Liver (tissue), 9 donors: ENCODE data around the gene KATNAL1. TPM values are rescaled to one million over a fixed set of nuclear protein-coding genes. Genes with fewer than 3 reads are reported as not detected.

Experiments used
- DNase-seq: peaks from one replicate; pipeline ENCODE4 v3.0.0-alpha.2; 2017; ENCODE audit warnings: low spot score
- H3K27ac ChIP-seq, 2 donors: one replicate each; pipeline ENCODE4 v1.7.0; 2013; ENCODE audit warnings: inconsistent platforms in 2 of 2, low read length in 2 of 2, control low read depth in 1 of 2, low read depth in 1 of 2, mild to moderate bottlenecking in 1 of 2
- H3K27me3 ChIP-seq, 4 donors: one replicate each; pipeline versions ENCODE4 v1.6.1 to v1.7.0; 2013; ENCODE audit warnings: low read length in 3 of 4, inconsistent platforms in 1 of 4, mild to moderate bottlenecking in 1 of 4, moderate library complexity in 1 of 4; ENCODE audit not compliant: control insufficient read depth in 4 of 4, insufficient read depth in 4 of 4
- H3K36me3 ChIP-seq, 4 donors: one replicate each; pipeline versions ENCODE4 v1.6.1 to v1.7.0; 2013; ENCODE audit warnings: low read length in 3 of 4, mild to moderate bottlenecking in 3 of 4, low read depth in 1 of 4, moderate library complexity in 1 of 4; ENCODE audit not compliant: control insufficient read depth in 4 of 4, insufficient read depth in 3 of 4
- H3K4me1 ChIP-seq, 4 donors: one replicate each; pipeline versions ENCODE4 v1.6.1 to v1.7.0; 2013; ENCODE audit warnings: low read length in 3 of 4, mild to moderate bottlenecking in 3 of 4, moderate library complexity in 1 of 4; ENCODE audit not compliant: control insufficient read depth in 4 of 4, insufficient read depth in 4 of 4
- H3K4me3 ChIP-seq, 3 donors: one replicate each; pipeline versions ENCODE4 v1.6.1 to v1.7.0; 2013; ENCODE audit warnings: low read length in 3 of 3, control low read depth in 1 of 3, low read depth in 1 of 3, mild to moderate bottlenecking in 1 of 3
- H3K9ac ChIP-seq, 2 donors: one replicate each; pipeline ENCODE4 v1.7.0; 2013; ENCODE audit warnings: low read length in 2 of 2, mild to moderate bottlenecking in 2 of 2, moderate library complexity in 2 of 2, control low read depth in 1 of 2, low read depth in 1 of 2
- H3K9me3 ChIP-seq, 4 donors: one replicate each; pipeline versions ENCODE4 v1.6.1 to v1.7.0; 2013; ENCODE audit warnings: low read length in 3 of 4; ENCODE audit not compliant: control insufficient read depth in 4 of 4
- EGR1 ChIP-seq, 2 donors: IDR thresholded peaks; 2 replicates each; pipeline ENCODE4 v1.6.1; 2016 to 2018; ENCODE audit warnings: antibody characterized with exemption in 2 of 2, low read depth in 2 of 2
- FOXA1 ChIP-seq: IDR thresholded peaks from 2 replicates; pipeline ENCODE4 v1.6.1; 2016; ENCODE audit warnings: antibody characterized with exemption
- FOXA2 ChIP-seq: IDR thresholded peaks from 2 replicates; pipeline ENCODE4 v1.6.1; 2016; ENCODE audit warnings: antibody characterized with exemption
- HNF4A ChIP-seq, 2 donors: conservative IDR thresholded peaks; 2 replicates each; pipeline ENCODE4 v1.6.1; 2016; ENCODE audit warnings: antibody characterized with exemption in 2 of 2, mild to moderate bottlenecking in 2 of 2
- HNF4G ChIP-seq: IDR thresholded peaks from 2 replicates; pipeline ENCODE4 v1.6.1; 2016; ENCODE audit warnings: antibody characterized with exemption
- JUND ChIP-seq, 2 donors: IDR thresholded peaks; 2 replicates each; pipeline ENCODE4 v1.6.1; 2016; ENCODE audit warnings: antibody characterized with exemption in 2 of 2
- NR2F2 ChIP-seq: IDR thresholded peaks from 2 replicates; pipeline ENCODE4 v1.6.1; 2016; ENCODE audit warnings: antibody characterized with exemption
- RAD21 ChIP-seq, 2 donors: IDR thresholded peaks; 2 replicates each; pipeline ENCODE4 v1.6.1; 2016; ENCODE audit warnings: antibody characterized with exemption in 2 of 2, mild to moderate bottlenecking in 2 of 2
- REST ChIP-seq: IDR thresholded peaks from 2 replicates; pipeline ENCODE4 v1.6.1; 2016; ENCODE audit warnings: antibody characterized with exemption, mild to moderate bottlenecking
- RXRA ChIP-seq, 2 donors: IDR thresholded peaks; 2 replicates each; pipeline ENCODE4 v1.6.1; 2017 to 2018; ENCODE audit warnings: antibody characterized with exemption in 2 of 2, mild to moderate bottlenecking in 1 of 2
- SP1 ChIP-seq: IDR thresholded peaks from 2 replicates; pipeline ENCODE4 v1.6.1; 2018; ENCODE audit warnings: antibody characterized with exemption, mild to moderate bottlenecking
- TAF1 ChIP-seq: conservative IDR thresholded peaks from 2 replicates; pipeline ENCODE4 v1.6.1; 2016; ENCODE audit warnings: antibody characterized with exemption, mild to moderate bottlenecking
- YY1 ChIP-seq: IDR thresholded peaks from 2 replicates; pipeline ENCODE4 v1.6.1; 2016; ENCODE audit warnings: antibody characterized with exemption, mild to moderate bottlenecking
- ZBTB33 ChIP-seq: IDR thresholded peaks from 2 replicates; pipeline ENCODE4 v1.6.1; 2016; ENCODE audit warnings: antibody characterized with exemption
- WGBS: extraction: QIAGEN DNeasy Blood & Tissue Kit; methylation state at CpG from one replicate; pipeline ENCODE4 v1.1.7; 2013; 5-methylcytosine and 5-hydroxymethylcytosine counted together
- polyA plus RNA-seq, 2 donors: library from polyadenylated mRNA; stranded (reverse) in 1 of 2; unstranded in 1 of 2; fragments of 200-250 nt in 1 of 2; fragments of >200 nt in 1 of 2; fragmentation: Nextera tagmentation in 1 of 2; extraction: Ambion mirVana in 1 of 2; gene quantifications; one replicate each; pipeline versions ENCODE4 v1.2.1 to v1.2.3, GENCODE V29; 2013 to 2015
- total RNA-seq, 2 donors: library from RNA; depleted of rRNA; stranded (reverse); fragments of >200 nt; gene quantifications; one replicate each; pipeline ENCODE4 v1.2.3, GENCODE V29; 2014
- TF ChIP-seq, protein P1 (sequence below): fragments of 150-350 bp; IDR thresholded peaks from 2 replicates; pipeline ENCODE4 v1.5.1; 2017; ENCODE audit warnings: improper control_type of control experiment, low read depth, low read length; ENCODE audit not compliant: missing input control
- TF ChIP-seq, protein P2 (sequence below): IDR thresholded peaks from 2 replicates; pipeline ENCODE4 v1.6.1; 2016; ENCODE audit warnings: antibody characterized with exemption
- TF ChIP-seq, protein P3 (sequence below): IDR thresholded peaks from 2 replicates; pipeline ENCODE4 v1.6.1; 2016; ENCODE audit warnings: antibody characterized with exemption
- donor health status: healthy.
- donor health status: healthy.
- donor health status: healthy.
- donor health status: healthy.
- donor health status: healthy.

Gene KATNAL1
- total and polyA plus RNA-seq, 4 donors = 2.7 to 12.8 (median 6.0) TPM

- peaks cover 7 to 14% (median 12%) of the 10 kb centered on the region in 4 donors for H3K4me1 ChIP-seq
- no peak overlapping the region for H3K9ac ChIP-seq
- H3K36me3 ChIP-seq = no peaks in the 10 kb centered on the region
- H3K9me3 ChIP-seq = no peaks in the 10 kb centered on the region
- no peak overlapping the region for H3K4me3 ChIP-seq
- no peak overlapping the region for H3K27ac ChIP-seq
- 96% methylated on average over 2 of the region's 2 CpGs for WGBS
- H3K27me3 ChIP-seq = no peaks in the 10 kb centered on the region
- no peak for DNase-seq
- TF ChIP-seq HNF4A (conservative IDR thresholded peaks at IDR 0.05) (no peak), YY1 (no peak), EGR1 (IDR thresholded peaks at IDR 0.05; ENCODE audit: low read depth in 2 of 2) (no peak), FOXA1 (no peak), NR2F2 (no peak), REST (no peak), RAD21 (IDR thresholded peaks at IDR 0.05) (no peak), JUND (IDR thresholded peaks at IDR 0.05) (no peak), RXRA (IDR thresholded peaks at IDR 0.05) (no peak)
- TF ChIP-seq, protein P1, sequence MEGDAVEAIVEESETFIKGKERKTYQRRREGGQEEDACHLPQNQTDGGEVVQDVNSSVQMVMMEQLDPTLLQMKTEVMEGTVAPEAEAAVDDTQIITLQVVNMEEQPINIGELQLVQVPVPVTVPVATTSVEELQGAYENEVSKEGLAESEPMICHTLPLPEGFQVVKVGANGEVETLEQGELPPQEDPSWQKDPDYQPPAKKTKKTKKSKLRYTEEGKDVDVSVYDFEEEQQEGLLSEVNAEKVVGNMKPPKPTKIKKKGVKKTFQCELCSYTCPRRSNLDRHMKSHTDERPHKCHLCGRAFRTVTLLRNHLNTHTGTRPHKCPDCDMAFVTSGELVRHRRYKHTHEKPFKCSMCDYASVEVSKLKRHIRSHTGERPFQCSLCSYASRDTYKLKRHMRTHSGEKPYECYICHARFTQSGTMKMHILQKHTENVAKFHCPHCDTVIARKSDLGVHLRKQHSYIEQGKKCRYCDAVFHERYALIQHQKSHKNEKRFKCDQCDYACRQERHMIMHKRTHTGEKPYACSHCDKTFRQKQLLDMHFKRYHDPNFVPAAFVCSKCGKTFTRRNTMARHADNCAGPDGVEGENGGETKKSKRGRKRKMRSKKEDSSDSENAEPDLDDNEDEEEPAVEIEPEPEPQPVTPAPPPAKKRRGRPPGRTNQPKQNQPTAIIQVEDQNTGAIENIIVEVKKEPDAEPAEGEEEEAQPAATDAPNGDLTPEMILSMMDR = no peak
- TF ChIP-seq, protein P2, sequence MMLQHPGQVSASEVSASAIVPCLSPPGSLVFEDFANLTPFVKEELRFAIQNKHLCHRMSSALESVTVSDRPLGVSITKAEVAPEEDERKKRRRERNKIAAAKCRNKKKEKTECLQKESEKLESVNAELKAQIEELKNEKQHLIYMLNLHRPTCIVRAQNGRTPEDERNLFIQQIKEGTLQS = no peak
Measured at GRCh38 chr13:30352121-30352520, 44.8 kb upstream of the KATNAL1 start.

GRCh38 chr13:30346789-30347167, 39.4 kb upstream of the KATNAL1 start:
- Histone ChIP-seq H3K36me3 (no peaks in the 10 kb centered on the region), H3K27me3 (no peaks in the 10 kb centered on the region), H3K4me3 (no peak overlapping the region), H3K9ac (no peak overlapping the region), H3K4me1 (peaks cover 0 to 10% (median 9%) of the 10 kb centered on the region in 4 donors), H3K27ac (no peak overlapping the region), H3K9me3 (no peaks in the 10 kb centered on the region)
- DNase-seq = no peak
- TF ChIP-seq, protein P1 = no peak
- TF ChIP-seq NR2F2 = no peak
- no peak for TF ChIP-seq RXRA (IDR thresholded peaks at IDR 0.05)
- no peak for TF ChIP-seq REST
- TF ChIP-seq, protein P2 = no peak
- no peak for TF ChIP-seq HNF4G
- TF ChIP-seq TAF1 = no peak
- no peak for TF ChIP-seq FOXA1
- TF ChIP-seq HNF4A (conservative IDR thresholded peaks at IDR 0.05) = no peak
- TF ChIP-seq EGR1 (IDR thresholded peaks at IDR 0.05; ENCODE audit: low read depth in 2 of 2) = no peak
- TF ChIP-seq SP1 = no peak
- TF ChIP-seq, protein P3, sequence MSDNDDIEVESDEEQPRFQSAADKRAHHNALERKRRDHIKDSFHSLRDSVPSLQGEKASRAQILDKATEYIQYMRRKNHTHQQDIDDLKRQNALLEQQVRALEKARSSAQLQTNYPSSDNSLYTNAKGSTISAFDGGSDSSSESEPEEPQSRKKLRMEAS = no peak
- TF ChIP-seq RAD21 (IDR thresholded peaks at IDR 0.05) = no peak
- TF ChIP-seq FOXA2 = no peak
- no peak for TF ChIP-seq ZBTB33
- no peak for TF ChIP-seq YY1
- 84% methylated on average over 4 of the region's 4 CpGs for WGBS
